Measurements from ENCODE around the gene KIAA0232. TPM values are rescaled to one million over a fixed set of nuclear protein-coding genes. Genes with fewer than 3 reads are reported as not detected.

The KIAA0232 gene
- polyA plus RNA-seq, 1 donor from 2014 or later, result 57.6 TPM

DNA sequence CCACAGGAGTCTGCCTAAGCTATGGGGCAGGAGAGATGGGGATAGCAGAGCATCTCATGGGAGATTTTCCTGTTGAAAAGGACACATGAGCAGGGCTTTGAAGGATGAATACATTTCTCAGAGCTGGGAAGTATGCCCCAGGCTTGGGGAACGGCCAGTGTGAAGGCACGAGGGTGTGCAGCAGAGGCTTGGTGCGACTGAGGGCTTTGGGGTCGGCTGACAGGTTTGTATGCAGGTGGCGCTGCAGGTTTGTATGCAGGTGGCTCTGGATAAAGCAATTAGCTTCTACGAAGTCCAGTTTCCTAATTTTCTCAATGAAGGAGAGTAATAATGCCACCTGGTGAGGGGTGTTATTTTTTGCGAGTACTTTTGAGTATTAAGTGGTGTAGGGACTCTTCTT is 6.8 kb upstream of the KIAA0232 start:
- TF ChIP-seq, protein P1, sequence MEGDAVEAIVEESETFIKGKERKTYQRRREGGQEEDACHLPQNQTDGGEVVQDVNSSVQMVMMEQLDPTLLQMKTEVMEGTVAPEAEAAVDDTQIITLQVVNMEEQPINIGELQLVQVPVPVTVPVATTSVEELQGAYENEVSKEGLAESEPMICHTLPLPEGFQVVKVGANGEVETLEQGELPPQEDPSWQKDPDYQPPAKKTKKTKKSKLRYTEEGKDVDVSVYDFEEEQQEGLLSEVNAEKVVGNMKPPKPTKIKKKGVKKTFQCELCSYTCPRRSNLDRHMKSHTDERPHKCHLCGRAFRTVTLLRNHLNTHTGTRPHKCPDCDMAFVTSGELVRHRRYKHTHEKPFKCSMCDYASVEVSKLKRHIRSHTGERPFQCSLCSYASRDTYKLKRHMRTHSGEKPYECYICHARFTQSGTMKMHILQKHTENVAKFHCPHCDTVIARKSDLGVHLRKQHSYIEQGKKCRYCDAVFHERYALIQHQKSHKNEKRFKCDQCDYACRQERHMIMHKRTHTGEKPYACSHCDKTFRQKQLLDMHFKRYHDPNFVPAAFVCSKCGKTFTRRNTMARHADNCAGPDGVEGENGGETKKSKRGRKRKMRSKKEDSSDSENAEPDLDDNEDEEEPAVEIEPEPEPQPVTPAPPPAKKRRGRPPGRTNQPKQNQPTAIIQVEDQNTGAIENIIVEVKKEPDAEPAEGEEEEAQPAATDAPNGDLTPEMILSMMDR (IDR thresholded peaks at IDR 0.05; ENCODE audit: poor library complexity, severe bottlenecking), result no peak
- TF ChIP-seq EZH2 (IDR thresholded peaks at IDR 0.05; ENCODE audit: borderline replicate concordance, insufficient read depth, low read length, poor library complexity, severe bottlenecking) (no peak), SMC3 (conservative IDR thresholded peaks at IDR 0.05; ENCODE audit: poor library complexity) (no peak), RAD21 (conservative IDR thresholded peaks at IDR 0.05) (no peak), MXI1 (conservative IDR thresholded peaks at IDR 0.05; ENCODE audit: poor library complexity, severe bottlenecking) (no peak), TAF1 (IDR thresholded peaks at IDR 0.05; ENCODE audit: low read depth) (no peak), REST (IDR thresholded peaks at IDR 0.05; ENCODE audit: borderline replicate concordance) (no peak), EP300 (conservative IDR thresholded peaks at IDR 0.05; ENCODE audit: poor library complexity, severe bottlenecking) (no peak), POLR2AphosphoS5 (IDR thresholded peaks at IDR 0.05) (no peak)
- Histone ChIP-seq H3F3A (ENCODE audit: insufficient read depth, low read length, poor library complexity, severe bottlenecking) (peaks cover 3% of the 10 kb centered on the region), H3K9ac (ENCODE audit: low read length) (no peak overlapping the region), H3K27ac (ENCODE audit: low read length) (no peak overlapping the region), H3K4me2 (ENCODE audit: low read length) (no peak overlapping the region), H3K9me3 (ENCODE audit: low read length) (no peaks in the 10 kb centered on the region), H3K79me2 (replicated peaks; ENCODE audit: insufficient read depth, low read length) (no peaks in the 10 kb centered on the region), H2AFZ (ENCODE audit: low read depth, low read length) (no peak overlapping the region), H3K36me3 (ENCODE audit: insufficient read depth, low read length) (no peaks in the 10 kb centered on the region), H4K20me1 (ENCODE audit: insufficient read depth) (no peaks in the 10 kb centered on the region), H3K9me2 (ENCODE audit: insufficient read depth, low read length) (no peaks in the 10 kb centered on the region), H3K4me3 (ENCODE audit: low read length) (no peak overlapping the region), H3K27me3 (ENCODE audit: insufficient read depth, low read depth, low read length) (no peaks in the 10 kb centered on the region)

DNA sequence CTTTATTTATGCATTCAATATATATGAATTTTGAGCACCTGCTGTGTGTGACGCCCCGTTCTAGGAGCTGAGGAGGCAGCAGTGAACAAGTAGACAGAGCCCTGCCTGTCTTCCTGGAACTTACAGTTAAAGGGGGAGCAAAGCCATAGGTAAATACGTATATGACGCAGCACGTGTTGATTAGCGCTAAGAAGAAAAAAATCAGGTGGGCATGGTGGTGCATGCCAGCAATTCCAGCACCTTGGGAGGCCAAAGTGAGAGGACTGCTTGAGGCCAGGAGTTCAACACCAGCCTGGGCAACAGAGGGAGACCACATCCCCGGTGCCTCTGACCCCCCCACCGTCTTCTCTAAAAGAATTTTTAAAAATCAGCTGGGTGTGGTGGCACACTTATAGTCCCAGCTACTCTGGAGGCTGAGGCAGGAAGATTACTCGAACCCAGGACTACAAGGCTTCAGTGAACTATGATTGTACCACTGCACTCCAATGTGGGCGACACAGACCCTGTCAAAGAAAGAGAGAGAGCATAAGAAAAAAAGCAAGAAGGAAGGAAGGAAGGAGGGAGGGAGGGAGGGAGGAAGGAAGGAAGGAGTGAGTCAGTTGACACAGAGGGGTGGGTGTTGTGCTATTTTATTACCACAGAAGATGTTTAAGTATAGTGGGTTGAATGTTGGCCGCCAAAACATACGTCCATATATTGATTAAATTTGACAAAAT is 5.4 kb upstream of the KIAA0232 start:
- Histone ChIP-seq H3K9me3 (ENCODE audit: low read length) (no peaks in the 10 kb centered on the region), H3K4me2 (ENCODE audit: low read length) (no peak overlapping the region), H2AFZ (ENCODE audit: low read depth, low read length) (no peak overlapping the region), H3K27ac (ENCODE audit: low read length) (no peak overlapping the region), H3K36me3 (ENCODE audit: insufficient read depth, low read length) (no peaks in the 10 kb centered on the region), H3K4me3 (ENCODE audit: low read length) (no peak overlapping the region), H3K79me2 (replicated peaks; ENCODE audit: insufficient read depth, low read length) (no peaks in the 10 kb centered on the region), H3K9ac (ENCODE audit: low read length) (no peak overlapping the region), H3K9me2 (ENCODE audit: insufficient read depth, low read length) (no peaks in the 10 kb centered on the region), H3F3A (ENCODE audit: insufficient read depth, low read length, poor library complexity, severe bottlenecking) (peaks cover 3% of the 10 kb centered on the region), H4K20me1 (ENCODE audit: insufficient read depth) (no peaks in the 10 kb centered on the region), H3K27me3 (ENCODE audit: insufficient read depth, low read depth, low read length) (no peaks in the 10 kb centered on the region)
- TF ChIP-seq EZH2 (IDR thresholded peaks at IDR 0.05; ENCODE audit: borderline replicate concordance, insufficient read depth, low read length, poor library complexity, severe bottlenecking) (no peak), TAF1 (IDR thresholded peaks at IDR 0.05; ENCODE audit: low read depth) (no peak), EP300 (conservative IDR thresholded peaks at IDR 0.05; ENCODE audit: poor library complexity, severe bottlenecking) (no peak), RAD21 (conservative IDR thresholded peaks at IDR 0.05) (no peak), POLR2AphosphoS5 (IDR thresholded peaks at IDR 0.05) (no peak), REST (IDR thresholded peaks at IDR 0.05; ENCODE audit: borderline replicate concordance) (no peak), MXI1 (conservative IDR thresholded peaks at IDR 0.05; ENCODE audit: poor library complexity, severe bottlenecking) (no peak), SMC3 (conservative IDR thresholded peaks at IDR 0.05; ENCODE audit: poor library complexity) (no peak)
- TF ChIP-seq, protein P1 (IDR thresholded peaks at IDR 0.05; ENCODE audit: poor library complexity, severe bottlenecking), result no peak

Data from neural cell (in vitro differentiated cells).